Raji (cell line): ENCODE measurements around the gene ST7.

Experiments used
- POLR2A ChIP-seq: IDR thresholded peaks from 2 replicates; pipeline ENCODE4 v1.6.1; 2011; ENCODE audit warnings: low read depth, low read length, control low read depth; ENCODE audit not compliant: insufficient read depth

The ST7 gene

GRCh38 chr7:117152213-117153007 lies 199.1 kb downstream of the ST7 start:
- no peak for TF ChIP-seq POLR2A

- TF ChIP-seq POLR2A: no peak
Observed at GRCh38 chr7:117153016-117153545, 199.8 kb downstream of the ST7 start.

GRCh38 chr7:117154721-117155120 lies 201.4 kb downstream of the ST7 start:
- no peak for TF ChIP-seq POLR2A

- TF ChIP-seq POLR2A: no peak
Observed at GRCh38 chr7:117155694-117156093, 202.4 kb downstream of the ST7 start.

GRCh38 chr7:117157241-117158209 lies 204.2 kb downstream of the ST7 start:
- no peak for TF ChIP-seq POLR2A

- TF ChIP-seq POLR2A: no peak
Observed at GRCh38 chr7:117158941-117159697, 205.8 kb downstream of the ST7 start.

GRCh38 chr7:117163101-117163500 lies 209.8 kb downstream of the ST7 start:
- no peak for TF ChIP-seq POLR2A

- TF ChIP-seq POLR2A: no peak
Observed at GRCh38 chr7:117164620-117165019, 211.3 kb downstream of the ST7 start.

GRCh38 chr7:117165656-117166055 lies 212.4 kb downstream of the ST7 start:
- no peak for TF ChIP-seq POLR2A

GRCh38 chr7:117169907-117170306 lies 216.6 kb downstream of the ST7 start:
- TF ChIP-seq POLR2A: no peak

- TF ChIP-seq POLR2A: no peak
Observed at GRCh38 chr7:117171106-117171505, 217.8 kb downstream of the ST7 start.

- no peak for TF ChIP-seq POLR2A
Observed at GRCh38 chr7:117172283-117172682, 219.0 kb downstream of the ST7 start.

- TF ChIP-seq POLR2A: no peak
Observed at GRCh38 chr7:117173035-117173770, 219.9 kb downstream of the ST7 start.

- no peak for TF ChIP-seq POLR2A
Observed at GRCh38 chr7:117176206-117176605, 222.9 kb downstream of the ST7 start.
